NCI-H2081 treated with DMSO at 0.1 percent for 48 hours (cell line): Measurements from ENCODE around the gene FMNL2.

Experiments used
- DNase-seq: peaks from one replicate; lab custom pipeline; 2025; lab: John Stamatoyannopoulos, UW

Gene FMNL2

DNA sequence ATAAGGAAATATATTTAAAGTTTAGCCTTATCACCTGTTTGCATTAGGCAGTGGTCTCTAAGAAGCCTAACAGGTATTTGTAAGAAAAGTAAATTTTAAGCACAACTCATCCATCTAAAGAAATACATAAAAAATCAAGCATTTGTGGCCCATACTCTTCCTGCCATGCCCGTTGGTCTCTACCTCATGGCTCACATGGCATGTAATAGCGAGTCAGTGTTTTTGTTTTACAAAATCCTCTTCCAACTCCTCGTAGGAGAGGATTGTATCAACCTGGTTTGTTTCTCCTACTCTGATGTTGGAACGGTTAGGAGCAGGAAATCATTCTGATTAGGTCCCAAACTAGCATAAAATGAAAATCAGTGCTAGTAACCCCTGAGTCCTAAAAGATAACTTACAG lies 91.8 kb downstream of the FMNL2 start:
- no peak for DNase-seq

DNA sequence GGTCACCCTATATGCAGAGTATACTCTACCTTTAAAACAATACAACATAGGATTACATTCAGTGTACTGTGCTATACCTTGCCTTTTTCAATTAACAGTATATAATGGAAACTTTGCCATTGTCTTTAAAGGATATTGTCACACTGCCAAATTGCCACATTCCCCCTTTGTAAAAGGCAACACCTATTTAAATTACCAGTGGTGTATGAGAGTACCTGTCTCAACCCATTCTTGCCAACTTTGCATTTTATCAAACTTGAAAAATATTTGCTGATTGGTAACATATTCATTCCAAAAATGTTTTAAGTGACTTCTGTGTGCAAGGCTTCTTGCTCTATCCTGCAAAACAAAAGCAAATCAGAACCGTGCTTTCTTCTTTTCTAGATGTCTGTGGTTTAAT lies 92.9 kb downstream of the FMNL2 start:
- no peak for DNase-seq

DNA sequence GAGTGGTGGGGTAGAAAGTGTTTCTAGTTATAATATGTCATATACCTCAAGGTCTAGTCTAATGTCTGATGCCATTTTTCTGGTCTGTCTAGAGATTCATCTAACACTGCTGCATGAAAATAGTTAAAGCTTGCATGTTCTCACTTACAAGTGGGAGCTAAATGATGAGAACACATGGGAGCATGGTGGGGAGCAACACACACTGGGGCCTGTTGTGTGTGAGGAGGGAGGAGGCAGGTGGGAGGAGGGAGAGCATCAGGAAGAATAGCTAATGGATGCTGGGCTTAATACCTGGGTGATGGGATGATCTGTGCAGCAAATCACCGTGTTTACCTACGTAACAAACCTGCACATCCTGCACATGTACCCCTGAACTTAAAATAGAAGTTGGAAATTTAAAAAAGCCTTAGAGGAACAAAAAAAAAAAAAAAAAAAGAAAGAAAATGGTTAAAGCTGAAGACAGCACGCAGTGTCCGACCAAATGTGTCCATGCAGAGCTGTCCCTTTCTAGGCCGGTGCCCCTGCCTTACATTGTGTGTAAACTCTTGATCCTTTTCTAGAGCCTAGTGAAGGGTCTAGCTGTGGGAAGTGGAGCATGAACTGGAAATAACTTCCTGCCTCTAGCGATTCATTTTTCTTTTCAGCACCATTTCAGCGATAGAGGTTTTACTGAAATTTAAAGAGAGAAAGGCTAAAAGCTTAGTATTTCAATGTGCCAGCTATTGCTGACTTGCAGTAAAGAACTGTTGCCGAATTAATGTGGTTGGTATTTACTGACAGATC lies 94.0 kb downstream of the FMNL2 start:
- no peak for DNase-seq

DNA sequence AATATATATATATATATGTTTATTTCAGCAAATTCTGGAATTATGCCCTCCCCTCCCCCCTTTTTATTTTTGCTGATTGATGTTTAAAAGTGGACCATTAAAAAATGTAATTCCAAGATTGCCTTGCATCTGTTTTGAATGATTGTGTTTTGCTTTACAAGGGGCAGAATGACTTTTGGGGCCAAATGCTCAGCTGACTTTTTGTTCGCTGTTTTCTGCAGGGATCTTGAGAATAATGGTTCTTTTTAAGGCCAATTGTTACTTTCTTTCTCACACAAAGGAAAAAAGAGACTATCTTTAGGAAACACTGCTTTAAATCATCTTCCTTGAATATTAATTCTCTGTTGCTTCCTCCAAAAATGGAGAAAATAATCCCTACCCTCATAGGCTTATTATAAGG lies 95.9 kb downstream of the FMNL2 start:
- DNase-seq, result no peak

DNA sequence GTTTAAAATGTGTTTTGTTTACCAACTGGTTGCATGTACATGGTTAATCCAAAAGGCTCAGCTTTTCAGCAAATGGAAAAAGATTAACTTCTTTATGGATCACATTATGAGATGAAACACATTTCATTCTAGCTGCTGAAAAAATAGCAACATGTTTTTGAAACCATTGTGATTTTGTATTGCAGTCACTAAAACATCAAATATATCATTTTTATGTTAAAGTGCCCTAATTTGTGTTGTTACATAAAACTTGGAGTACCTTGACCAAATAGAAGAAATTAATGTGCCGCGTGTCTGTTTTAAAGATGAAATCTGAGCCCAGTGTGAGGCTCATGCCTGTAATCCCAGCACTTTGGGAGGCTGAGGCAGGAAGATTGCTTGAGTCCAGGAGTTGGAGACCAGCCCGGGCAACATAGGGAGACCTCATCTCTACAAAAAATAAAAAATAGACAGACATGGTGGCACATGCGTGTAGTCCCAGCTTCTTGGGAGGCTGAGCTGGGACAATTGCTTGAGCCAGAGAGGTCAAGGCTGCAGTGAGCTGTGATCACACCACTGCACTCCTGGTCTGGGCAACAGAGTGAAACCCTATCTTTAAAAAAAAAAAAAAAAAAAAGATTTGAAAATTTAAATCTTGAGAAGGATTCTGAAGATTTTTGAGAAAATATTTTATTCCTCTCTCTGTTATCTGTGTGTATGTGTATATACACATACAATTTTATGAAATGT lies 96.6 kb downstream of the FMNL2 start:
- DNase-seq, result no peak

DNA sequence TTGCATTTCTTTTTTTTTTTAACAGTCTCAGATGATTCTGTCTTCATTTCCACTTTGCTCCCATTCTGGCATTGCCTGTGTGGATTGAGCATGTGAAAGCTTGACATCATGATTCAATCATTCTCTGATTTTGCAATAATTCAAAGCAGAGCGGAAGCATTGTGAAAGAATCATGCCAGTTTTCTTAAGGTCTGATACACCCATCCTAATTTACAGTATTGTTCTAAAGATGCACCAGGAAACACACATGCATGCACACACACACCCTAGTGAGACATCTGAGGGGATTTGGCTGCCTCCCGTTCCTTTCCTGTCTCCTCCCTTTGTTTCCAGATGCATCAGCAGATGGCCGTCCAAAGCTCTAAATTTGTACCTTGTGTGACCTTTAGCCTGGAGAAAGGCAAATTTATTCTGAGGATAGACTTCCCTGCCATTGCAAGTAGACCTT lies 97.3 kb downstream of the FMNL2 start:
- DNase-seq, result no peak

DNA sequence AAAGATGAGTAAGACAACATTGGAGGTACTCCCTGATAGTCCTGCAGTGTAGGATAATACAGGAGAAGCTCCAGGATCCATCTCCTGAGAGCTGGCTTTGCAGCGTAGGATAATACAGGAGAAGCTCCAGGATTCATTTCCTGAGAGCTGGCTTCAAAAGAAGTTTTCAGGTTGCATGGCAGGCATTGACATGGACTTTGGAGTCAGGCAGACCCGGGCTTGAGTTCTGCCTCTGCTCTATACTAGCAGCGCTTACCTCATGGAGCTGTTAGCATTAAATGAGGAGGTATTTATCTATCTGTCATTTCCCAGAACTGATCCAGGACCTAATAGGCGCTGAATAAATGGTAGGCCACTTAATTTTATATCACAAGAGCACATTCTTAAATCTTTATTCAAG lies 97.8 kb downstream of the FMNL2 start:
- DNase-seq, result no peak

DNA sequence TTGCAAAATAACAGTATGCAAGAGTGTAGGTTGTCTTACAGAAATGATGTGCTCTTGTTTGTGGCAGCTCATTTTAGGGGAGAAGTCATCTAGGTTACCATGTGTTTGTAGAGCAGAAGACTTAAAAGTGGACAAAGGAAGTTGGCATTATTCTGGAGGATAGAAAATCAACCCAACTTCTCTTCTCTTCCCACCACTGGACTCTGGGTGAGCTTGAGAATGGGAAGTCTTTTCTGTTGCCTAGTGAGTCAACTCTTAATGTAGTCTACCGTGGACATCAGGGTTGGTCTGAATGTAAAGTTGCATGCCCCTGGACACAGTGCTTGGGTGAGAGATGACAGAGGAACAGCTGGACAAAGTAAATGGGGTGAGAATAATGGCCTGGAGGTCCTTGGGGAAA lies 98.3 kb downstream of the FMNL2 start:
- no peak for DNase-seq

DNA sequence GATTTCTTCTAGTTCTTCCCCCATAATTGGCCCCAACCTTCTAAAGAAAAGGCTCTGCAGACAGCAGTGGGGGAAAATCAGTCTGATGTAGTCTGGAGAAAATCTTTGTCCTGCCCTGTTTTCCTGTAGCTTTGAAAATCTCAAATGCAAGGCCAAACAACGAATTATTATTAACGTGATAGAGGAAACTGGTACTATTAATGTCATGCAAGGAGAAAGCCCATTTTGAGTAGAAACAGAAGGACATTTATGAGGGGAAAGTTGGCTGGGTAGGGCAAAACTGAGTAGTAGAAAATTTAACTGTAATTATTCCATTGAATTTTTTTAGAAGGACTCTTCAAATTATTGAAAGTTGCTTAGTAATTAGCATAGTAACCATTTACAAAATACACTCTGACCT lies 98.8 kb downstream of the FMNL2 start:
- no peak for DNase-seq

DNA sequence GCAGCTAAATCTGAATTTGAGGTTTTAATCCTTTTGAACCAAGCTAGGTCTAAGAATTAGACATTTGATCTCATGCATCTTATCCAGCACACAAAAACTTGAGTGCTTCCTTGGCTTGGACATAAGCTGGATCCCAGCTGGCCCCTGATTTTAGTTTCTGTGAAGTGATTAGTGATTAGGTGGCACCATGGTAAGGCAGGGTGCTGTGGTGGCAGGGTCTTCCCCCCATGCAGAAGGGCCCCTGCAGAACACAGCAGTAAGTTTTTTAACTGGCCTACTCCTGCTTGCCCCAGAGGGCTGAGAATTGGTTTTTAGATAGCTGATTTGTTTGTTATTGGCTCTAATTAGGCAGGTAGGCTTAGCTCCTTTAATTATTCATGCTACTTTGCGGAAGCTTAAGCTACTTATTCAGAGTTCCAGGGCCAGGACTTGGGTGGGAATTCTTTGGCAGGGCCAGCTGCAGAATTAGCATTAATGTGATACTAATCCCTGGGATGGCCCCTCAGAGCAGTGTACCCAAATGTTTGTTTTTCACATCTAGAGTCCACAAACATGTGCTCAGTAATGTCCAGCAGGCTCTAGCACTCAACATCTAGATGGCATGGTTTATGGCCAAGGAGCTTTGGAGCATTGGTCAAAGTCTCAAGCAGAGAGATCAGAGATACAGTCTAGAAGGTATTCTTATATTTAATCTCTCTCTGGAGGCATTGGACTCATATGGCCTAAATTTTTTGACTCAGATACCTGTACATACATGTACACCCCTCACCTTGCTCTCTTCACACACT lies 99.6 kb downstream of the FMNL2 start:
- no peak for DNase-seq

DNA sequence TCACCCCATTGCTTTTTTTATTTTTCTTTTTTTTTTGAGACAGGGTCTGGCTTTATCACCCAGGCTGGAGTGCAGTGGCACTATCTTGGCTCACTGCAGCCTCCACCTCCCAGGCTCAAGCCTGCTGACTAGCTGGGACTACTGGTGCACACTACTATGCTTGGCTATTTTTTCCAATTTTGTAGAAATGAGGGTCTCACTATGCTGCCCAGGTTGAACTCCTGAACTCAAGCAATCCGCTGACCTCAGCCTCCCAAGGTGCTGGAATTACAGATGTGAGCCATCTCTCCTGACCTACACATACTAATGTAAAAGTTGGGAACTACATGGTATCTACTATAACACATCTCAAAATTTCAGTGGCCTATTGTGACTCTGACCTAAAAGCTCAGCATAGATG lies 101.2 kb downstream of the FMNL2 start:
- no peak for DNase-seq

DNA sequence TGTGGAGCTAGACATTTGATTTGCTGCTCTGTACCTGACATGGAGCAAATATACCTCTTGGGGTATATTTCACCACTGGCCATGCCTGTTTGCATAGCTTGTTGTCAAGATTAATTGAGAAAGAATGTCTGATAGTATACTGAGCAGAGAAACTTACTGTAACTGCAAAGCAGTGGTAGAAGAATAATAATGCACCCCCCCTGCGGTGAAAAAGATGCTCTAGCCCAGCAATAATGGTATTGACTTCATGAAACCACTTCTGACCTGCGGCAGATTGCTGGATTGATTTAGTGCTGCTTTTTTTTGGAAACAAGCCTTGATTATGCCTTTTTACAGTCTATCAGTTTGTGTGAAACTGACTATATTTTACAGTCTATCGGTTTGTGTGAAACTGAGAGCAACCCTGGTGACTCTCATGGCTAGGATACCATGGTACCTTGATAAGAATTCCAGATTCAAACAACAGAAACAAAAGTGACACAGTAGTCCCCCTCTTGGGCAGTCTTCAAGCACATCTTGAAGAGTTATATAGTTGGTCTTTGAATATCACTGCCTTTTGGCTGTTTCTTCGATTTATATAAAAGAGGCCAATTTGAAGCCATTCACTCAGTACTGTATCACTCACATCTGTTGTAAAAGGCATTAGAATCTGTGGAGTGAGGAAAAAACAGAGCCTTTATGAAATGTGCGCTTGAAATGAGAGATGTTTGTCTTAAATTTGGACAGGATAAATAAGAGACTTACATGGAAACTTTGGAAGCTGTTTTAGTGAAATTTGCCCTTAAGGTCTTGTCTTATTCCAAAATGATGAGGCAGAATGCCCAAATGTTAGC lies 102.5 kb downstream of the FMNL2 start:
- DNase-seq, result no peak

DNA sequence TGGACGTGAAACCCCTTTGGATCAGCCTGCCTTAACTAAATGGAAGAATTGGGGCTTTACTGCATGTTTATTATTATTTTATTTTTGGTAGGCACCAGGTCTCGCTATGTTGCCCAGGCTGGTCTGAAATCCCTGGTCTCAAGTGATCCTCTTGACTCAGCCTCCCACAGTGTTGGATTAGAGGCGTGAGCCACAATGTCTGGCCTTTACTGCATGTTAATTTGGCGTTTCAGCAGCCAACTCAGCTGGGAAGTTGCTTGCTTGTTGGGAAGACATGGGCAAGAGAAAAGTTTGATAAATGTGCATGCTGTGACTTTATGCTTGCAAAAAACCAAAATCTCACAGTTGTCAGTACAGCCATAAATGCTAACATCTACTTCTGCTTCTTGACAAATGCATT lies 105.1 kb downstream of the FMNL2 start:
- DNase-seq, result no peak

DNA sequence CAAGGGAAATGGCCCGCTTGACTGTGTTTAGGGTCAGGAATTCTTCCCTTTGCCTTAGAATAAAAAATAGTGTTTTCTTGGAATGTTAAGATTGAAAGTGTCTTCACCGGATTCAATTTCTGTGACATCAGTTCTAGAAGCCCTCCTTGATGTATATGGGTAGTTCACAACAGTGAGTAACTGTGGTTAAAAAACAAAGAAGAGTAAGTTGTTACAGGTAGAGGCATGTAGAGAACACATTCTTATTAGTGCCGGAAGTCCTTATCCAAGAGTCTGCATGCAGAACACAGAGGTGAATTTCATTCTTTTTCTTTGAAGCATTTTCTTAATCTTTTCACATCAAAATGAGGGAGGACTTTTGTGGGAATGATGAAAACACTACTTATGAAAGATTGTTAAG lies 105.5 kb downstream of the FMNL2 start:
- DNase-seq, result no peak

DNA sequence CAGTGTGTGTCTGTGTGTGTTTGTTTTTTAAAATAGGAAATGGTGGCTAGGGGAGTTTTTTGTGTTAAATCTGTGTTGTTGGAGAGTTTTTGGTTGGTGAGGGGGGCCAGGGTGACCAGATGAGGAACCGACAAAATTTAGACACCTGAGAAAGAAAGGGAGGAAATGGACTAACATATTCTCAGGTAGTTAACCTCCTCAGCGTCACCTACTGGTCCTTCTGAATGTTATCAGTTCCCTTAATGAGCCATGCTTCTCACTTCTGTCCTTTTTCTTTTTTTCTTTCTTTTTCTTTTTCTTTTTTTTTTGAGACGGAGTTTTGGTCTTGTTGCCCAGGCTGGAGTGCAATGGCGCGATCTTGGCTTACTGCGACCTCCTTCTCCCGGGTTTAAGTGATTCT lies 107.0 kb downstream of the FMNL2 start:
- DNase-seq, result no peak

DNA sequence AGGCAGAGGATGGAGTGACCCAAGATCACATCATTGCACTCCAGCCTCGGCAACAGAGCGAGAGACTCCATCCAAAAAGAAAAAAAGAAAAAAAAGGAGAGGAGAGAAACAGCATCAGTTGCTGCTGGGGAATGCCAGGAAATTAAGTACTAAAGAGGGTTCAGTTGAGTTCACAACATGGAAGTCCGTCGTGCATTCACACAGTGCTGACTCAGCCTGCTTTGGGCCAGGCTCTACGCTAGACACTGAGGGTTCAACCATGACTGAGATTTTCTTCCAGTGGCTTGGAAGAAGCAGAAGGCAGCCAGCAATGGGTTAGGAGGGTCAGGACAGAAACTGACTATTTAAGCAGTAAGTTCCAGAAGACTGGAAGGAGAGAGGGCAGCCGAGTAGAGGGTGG lies 108.8 kb downstream of the FMNL2 start:
- no peak for DNase-seq

DNA sequence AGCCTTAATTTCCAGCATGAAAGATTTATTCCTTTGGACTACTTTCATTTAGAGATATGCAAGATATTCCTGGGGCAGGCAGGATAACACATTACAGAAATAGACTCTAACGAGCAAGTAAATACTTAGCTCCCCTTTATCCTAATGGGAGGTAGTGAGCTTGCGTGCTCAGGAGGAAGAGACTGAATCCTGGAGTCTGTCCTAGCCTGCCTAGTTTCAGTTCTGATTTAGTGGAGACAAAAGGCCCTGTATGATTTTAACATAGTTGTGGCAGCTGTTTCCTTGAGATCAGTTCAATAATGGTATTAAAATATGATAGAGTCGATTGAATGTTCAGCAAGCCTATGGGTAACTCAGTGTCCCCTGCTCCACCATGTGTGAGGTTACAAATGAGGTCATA lies 109.5 kb downstream of the FMNL2 start:
- no peak for DNase-seq

DNA sequence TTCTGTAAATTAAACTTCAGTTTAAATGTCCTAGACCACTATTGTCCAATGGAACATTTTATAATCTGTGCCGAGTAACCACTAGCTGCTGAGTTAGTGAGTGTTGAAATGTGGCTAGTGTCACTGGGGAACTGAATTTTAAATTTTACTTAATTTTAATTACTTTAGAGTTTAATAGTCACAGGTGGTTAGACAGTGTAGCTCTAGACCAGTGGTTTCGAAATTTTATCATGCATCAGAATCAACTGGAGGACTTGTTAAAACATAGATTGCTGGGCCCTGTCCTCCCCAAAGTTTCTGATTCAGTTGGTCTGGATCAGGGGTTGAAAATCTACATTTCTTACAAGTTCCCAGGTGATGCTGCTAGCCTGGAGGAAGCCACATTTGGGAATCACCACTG lies 110.4 kb downstream of the FMNL2 start:
- DNase-seq, result no peak

DNA sequence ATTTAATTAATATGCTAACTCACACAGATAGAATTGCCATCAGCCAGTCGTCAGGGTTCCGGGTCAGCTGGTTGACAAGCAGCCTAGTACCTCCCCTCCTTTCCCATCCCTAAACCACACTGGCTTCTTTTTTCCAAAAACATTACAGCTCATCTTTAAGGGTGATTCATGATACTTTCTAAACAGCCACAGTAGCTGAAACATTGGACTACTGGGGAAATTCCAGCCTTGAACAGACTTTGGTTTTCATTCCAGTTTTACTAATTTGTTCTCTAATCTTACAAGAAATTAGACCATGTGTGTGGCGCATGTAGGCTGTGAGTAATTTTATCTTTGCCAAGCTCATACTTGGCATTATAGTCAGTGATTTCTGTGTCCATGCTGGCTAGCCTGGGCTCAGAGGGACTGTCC lies 110.8 kb downstream of the FMNL2 start:
- DNase-seq, result no peak

DNA sequence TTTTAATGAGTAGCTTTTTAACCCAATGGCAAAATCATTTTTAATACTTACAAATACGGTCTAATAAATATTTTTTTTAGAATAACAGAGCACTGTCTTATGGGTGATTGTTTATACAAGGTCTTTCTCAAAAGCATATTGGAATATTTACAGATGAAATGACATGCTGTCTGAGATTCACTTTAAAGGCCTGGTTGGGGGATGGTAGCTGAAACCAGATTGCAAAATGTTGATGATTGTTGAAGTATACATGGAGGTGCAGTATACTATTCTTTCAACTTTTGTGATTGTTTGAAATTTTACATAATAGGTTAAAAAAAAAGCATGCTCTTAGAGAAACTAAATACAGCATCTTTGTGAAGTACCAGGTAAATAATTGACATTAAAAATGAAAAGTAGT lies 111.2 kb downstream of the FMNL2 start:
- no peak for DNase-seq

DNA sequence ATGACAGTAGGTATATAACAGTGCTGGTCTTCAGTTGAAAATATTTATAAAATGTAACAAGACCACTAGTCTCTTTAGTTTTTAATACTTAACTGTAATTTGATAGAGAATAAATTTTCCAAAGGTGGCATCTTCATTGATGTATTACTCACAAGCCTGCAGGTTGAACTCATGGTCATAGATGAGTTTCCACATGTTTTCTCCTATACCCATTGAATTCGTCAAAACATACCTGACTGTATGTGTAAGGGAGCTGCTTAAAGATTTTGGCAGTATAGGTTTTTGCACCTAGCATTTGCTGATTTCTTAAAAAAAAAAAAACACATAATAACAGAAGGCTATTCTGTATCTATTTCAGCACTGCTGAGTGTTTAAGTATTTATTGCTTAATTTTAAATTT lies 112.9 kb downstream of the FMNL2 start:
- DNase-seq, result no peak

DNA sequence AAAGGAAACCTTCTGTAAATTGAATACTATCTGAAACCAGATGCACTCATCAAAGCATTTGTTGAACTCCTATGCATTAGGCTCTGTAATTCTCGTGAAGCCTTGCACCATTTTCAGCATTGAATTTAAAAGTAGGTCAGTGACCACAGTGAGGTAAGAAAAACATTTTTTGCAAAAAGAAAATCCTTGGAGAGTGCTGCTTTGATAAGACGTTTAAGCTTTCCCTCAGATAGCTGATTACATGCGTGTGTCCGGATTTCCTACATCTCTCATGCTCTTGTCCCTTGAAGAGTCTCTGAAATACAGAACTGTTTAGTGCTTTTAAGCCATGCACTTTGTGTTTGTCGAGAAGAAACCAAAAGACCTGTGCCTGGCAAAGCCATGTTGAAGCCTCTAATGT lies 113.6 kb downstream of the FMNL2 start:
- DNase-seq, result no peak
